GM23338 (cell line): Measurements from ENCODE around the gene KLHL25. TPM values are rescaled to one million over a fixed set of nuclear protein-coding genes. Genes with fewer than 3 reads are reported as not detected.

Experiments used
- ATAC-seq: fragments of 200-7000 bp; cut with Tn5 transposase; 3 replicates; pipeline ENCODE4 v1.9.1; 2020
- DNase-seq: peaks from one replicate; pipeline ENCODE4 v3.0.0-alpha.2; 2015; ENCODE audit warnings: low spot score
- H2AFZ ChIP-seq: fragments of 200-600 bp; sonication (generic); 2 replicates; pipeline ENCODE4 v1.8.0; 2016; ENCODE audit warnings: antibody characterized with exemption, mild to moderate bottlenecking, moderate library complexity
- H3F3A ChIP-seq: fragments of 200-600 bp; sonication (generic); replicated peaks from 2 replicates; pipeline ENCODE4 v1.8.0; 2017; ENCODE audit warnings: antibody characterized with exemption, mixed run types, low read depth
- H3K27ac ChIP-seq: fragments of 200-600 bp; sonication (generic); 2 replicates; pipeline ENCODE4 v1.6.1; 2016; ENCODE audit warnings: low read depth
- H3K27me3 ChIP-seq: fragments of 200-600 bp; sonication (generic); 2 replicates; pipeline ENCODE4 v1.8.0; 2016; ENCODE audit warnings: mild to moderate bottlenecking, mixed run types, moderate library complexity; ENCODE audit not compliant: insufficient read depth
- H3K36me3 ChIP-seq: fragments of 200-600 bp; sonication (generic); 2 replicates; pipeline ENCODE4 v1.8.0; 2016; ENCODE audit warnings: mild to moderate bottlenecking; ENCODE audit not compliant: insufficient read depth
- H3K4me1 ChIP-seq: fragments of 200-600 bp; sonication (generic); 2 replicates; pipeline ENCODE4 v1.8.0; 2016; ENCODE audit warnings: mild to moderate bottlenecking, moderate library complexity; ENCODE audit not compliant: insufficient read depth
- H3K4me2 ChIP-seq: fragments of 200-600 bp; sonication (generic); 2 replicates; pipeline ENCODE4 v1.7.1; 2017; ENCODE audit warnings: mixed run types
- H3K4me3 ChIP-seq: fragments of 200-600 bp; sonication (generic); 2 replicates; pipeline ENCODE4 v1.6.1; 2016; ENCODE audit warnings: mixed run types
- H3K79me2 ChIP-seq: fragments of 200-600 bp; sonication (generic); replicated peaks from 2 replicates; pipeline ENCODE4 v1.8.0; 2017; ENCODE audit warnings: mild to moderate bottlenecking; ENCODE audit not compliant: insufficient read depth
- H3K9me2 ChIP-seq: fragments of 200-600 bp; sonication (generic); 2 replicates; pipeline ENCODE4 v1.8.0; 2017; ENCODE audit not compliant: insufficient read depth
- H4K20me1 ChIP-seq: fragments of 200-600 bp; sonication (generic); replicated peaks from 2 replicates; pipeline ENCODE4 v1.8.0; 2017; ENCODE audit warnings: mild to moderate bottlenecking; ENCODE audit not compliant: insufficient read depth
- H3K27ac Mint-ChIP-seq: 2 replicates; pipeline ENCODE4 v1.8.0; 2020; ENCODE audit warnings: inconsistent platforms, mild to moderate bottlenecking, moderate library complexity, mixed read lengths
- H3K27me3 Mint-ChIP-seq: 3 replicates; pipeline ENCODE4 v1.8.0; 2022; ENCODE audit warnings: low read depth, mild to moderate bottlenecking, moderate library complexity, mixed read lengths, inconsistent platforms; ENCODE audit not compliant: insufficient read depth, poor library complexity
- H3K36me3 Mint-ChIP-seq: 3 replicates; pipeline ENCODE4 v1.8.0; 2021; ENCODE audit warnings: low read depth, mild to moderate bottlenecking, inconsistent platforms, moderate library complexity, mixed read lengths
- H3K4me1 Mint-ChIP-seq: 3 replicates; pipeline ENCODE4 v1.8.0; 2020; ENCODE audit warnings: mild to moderate bottlenecking, inconsistent platforms, mixed read lengths
- H3K4me3 Mint-ChIP-seq: 3 replicates; pipeline ENCODE4 v1.8.0; 2021; ENCODE audit warnings: moderate library complexity, mild to moderate bottlenecking, inconsistent platforms, mixed read lengths
- H3K9me3 Mint-ChIP-seq: 3 replicates; pipeline ENCODE4 v1.8.0; 2020; ENCODE audit warnings: moderate library complexity, mild to moderate bottlenecking, inconsistent platforms, mixed read lengths
- CREB1 ChIP-seq: fragments of 250-450 bp; sonication (Bioruptor Pico); IDR thresholded peaks from 2 replicates; pipeline ENCODE4 v1.5.0; 2020; ENCODE audit warnings: low read depth, mild to moderate bottlenecking, moderate library complexity
- CTCF ChIP-seq, 2 experiments: fragments of 200-600 bp in 1 of 2; sonication (generic) in 1 of 2; conservative IDR thresholded peaks; 2 replicates each; pipeline versions ENCODE4 v1.5.1 to v1.6.1; 2016 to 2017; ENCODE audit warnings: antibody characterized with exemption in 2 of 2, low read depth in 2 of 2, mild to moderate bottlenecking in 2 of 2, moderate library complexity in 1 of 2
- EZH2 ChIP-seq: fragments of 200-600 bp; sonication (generic); IDR thresholded peaks from one replicate; pipeline ENCODE4 v1.8.0; 2017; ENCODE audit warnings: antibody characterized with exemption, mild to moderate bottlenecking, low read depth; ENCODE audit not compliant: unreplicated experiment
- EZH2phosphoT487 ChIP-seq: fragments of 200-600 bp; sonication (generic); IDR thresholded peaks from one replicate; pipeline ENCODE4 v1.8.1; 2018; ENCODE audit warnings: antibody characterized with exemption; ENCODE audit not compliant: unreplicated experiment
- JUNB ChIP-seq: IDR thresholded peaks from one replicate; pipeline ENCODE4 v1.6.1; 2016; ENCODE audit warnings: antibody characterized with exemption; ENCODE audit not compliant: unreplicated experiment
- NANOG ChIP-seq: IDR thresholded peaks from 2 replicates; pipeline ENCODE4 v1.6.1; 2016; ENCODE audit warnings: antibody characterized with exemption, borderline replicate concordance
- POLR2AphosphoS5 ChIP-seq: IDR thresholded peaks from 2 replicates; pipeline ENCODE4 v1.6.1; 2016; ENCODE audit warnings: antibody characterized with exemption, low read depth
- REST ChIP-seq: IDR thresholded peaks from one replicate; pipeline ENCODE4 v1.6.1; 2018; ENCODE audit warnings: antibody characterized with exemption; ENCODE audit not compliant: unreplicated experiment
- STAT1 ChIP-seq: IDR thresholded peaks from one replicate; pipeline ENCODE4 v1.6.1; 2016; ENCODE audit warnings: antibody characterized with exemption; ENCODE audit not compliant: unreplicated experiment
- ZNF114 ChIP-seq: fragments of 250-450 bp; sonication (Bioruptor Pico); IDR thresholded peaks from 2 replicates; pipeline ENCODE4 v1.5.0; 2020; ENCODE audit warnings: mild to moderate bottlenecking, moderate library complexity
- ZNF331 ChIP-seq: fragments of 250-450 bp; sonication (Bioruptor Pico); IDR thresholded peaks from 2 replicates; pipeline ENCODE4 v1.5.0; 2020; ENCODE audit warnings: low read depth, mild to moderate bottlenecking, moderate library complexity
- ZNF462 ChIP-seq: fragments of 250-450 bp; sonication (Bioruptor Pico); IDR thresholded peaks from 2 replicates; pipeline ENCODE4 v1.5.0; 2020; ENCODE audit warnings: mild to moderate bottlenecking, moderate library complexity
- polyA plus RNA-seq: library from polyadenylated mRNA; unstranded; fragments of >200 nt; fragmentation: Nextera tagmentation; extraction: Ambion mirVana; gene quantifications from 2 replicates; pipeline ENCODE4 v1.2.1, GENCODE V29; 2016
- total RNA-seq: library from RNA; depleted of rRNA; stranded (reverse); fragments of >200 nt; shearing (Covaris generic); gene quantifications from 2 replicates; pipeline ENCODE4 v1.2.3, GENCODE V29; 2014
- TF ChIP-seq, protein P1 (sequence below): IDR thresholded peaks from 2 replicates; pipeline ENCODE4 v1.6.1; 2016; ENCODE audit warnings: antibody characterized with exemption

The KLHL25 gene
- total and polyA plus RNA-seq, 2 experiments from 2014 or later, result 5.2 to 28.5 TPM

DNA sequence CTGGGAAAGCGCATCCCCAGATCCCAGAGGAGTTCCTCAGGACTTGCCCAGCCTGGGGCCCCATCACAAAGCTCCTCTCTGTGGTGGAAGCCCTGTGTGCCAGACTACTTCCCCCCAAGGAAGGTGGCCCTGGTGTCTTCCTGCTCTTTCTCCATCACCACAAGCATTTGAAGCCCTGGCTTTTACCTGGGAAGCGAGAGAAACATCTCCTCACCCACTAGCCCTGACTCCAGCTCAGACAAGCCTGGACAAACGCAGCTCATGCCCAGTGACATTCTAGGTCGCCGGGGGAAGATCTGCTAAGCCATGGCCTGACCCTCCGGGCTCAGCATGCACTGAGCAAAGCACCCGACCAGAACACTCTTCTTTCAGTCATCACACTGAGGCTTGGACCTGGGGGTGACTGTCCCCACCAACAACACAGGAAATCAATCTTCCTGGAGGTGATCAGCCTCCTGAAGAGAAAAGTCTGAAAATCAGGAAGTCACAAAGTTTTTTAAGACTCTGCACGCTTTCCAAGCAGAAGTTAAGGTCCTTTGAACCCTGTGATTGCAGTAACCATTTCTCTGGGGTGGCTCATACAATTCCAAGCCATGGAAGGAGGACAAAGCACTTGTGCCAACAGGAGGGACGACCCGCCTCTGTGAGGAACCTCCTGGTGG is 40.8 kb downstream of the KLHL25 start:
- Mint-ChIP-seq H3K4me1 (peaks cover 54% of the 10 kb centered on the region), H3K36me3 (peaks cover 29% of the 10 kb centered on the region), H3K9me3 (no peaks in the 10 kb centered on the region), H3K4me3 (no peak overlapping the region), H3K27me3 (peaks cover 25% of the 10 kb centered on the region), H3K27ac (no peak overlapping the region)
- H3K27ac ChIP-seq, result no peak overlapping the region
- H3K79me2 ChIP-seq, result no peaks in the 10 kb centered on the region
- no peak overlapping the region for H2AFZ ChIP-seq
- H3K4me2 ChIP-seq, result no peak overlapping the region
- no peaks in the 10 kb centered on the region for H3K27me3 ChIP-seq
- DNase-seq (no peak), ATAC-seq (no peak)
- H3F3A ChIP-seq, result peaks cover 18% of the 10 kb centered on the region
- TF ChIP-seq CTCF (conservative IDR thresholded peaks at IDR 0.05; ENCODE audit: low read depth in 2 of 2), result no peak
- TF ChIP-seq JUNB, result no peak
- no peak for TF ChIP-seq STAT1
- no peak for TF ChIP-seq NANOG
- TF ChIP-seq, protein P1, sequence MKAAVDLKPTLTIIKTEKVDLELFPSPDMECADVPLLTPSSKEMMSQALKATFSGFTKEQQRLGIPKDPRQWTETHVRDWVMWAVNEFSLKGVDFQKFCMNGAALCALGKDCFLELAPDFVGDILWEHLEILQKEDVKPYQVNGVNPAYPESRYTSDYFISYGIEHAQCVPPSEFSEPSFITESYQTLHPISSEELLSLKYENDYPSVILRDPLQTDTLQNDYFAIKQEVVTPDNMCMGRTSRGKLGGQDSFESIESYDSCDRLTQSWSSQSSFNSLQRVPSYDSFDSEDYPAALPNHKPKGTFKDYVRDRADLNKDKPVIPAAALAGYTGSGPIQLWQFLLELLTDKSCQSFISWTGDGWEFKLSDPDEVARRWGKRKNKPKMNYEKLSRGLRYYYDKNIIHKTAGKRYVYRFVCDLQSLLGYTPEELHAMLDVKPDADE, result no peak
- TF ChIP-seq EZH2, result no peak
- no peak for TF ChIP-seq ZNF114 (CRISPR knock-in tag)
- no peak for TF ChIP-seq REST
- no peak for TF ChIP-seq CREB1
- no peak for TF ChIP-seq POLR2AphosphoS5
- no peak for TF ChIP-seq ZNF462
- no peak for TF ChIP-seq EZH2phosphoT487
- TF ChIP-seq ZNF331 (CRISPR knock-in tag), result no peak
- no peaks in the 10 kb centered on the region; the same call in 1 of the 2 replicates for H3K36me3 ChIP-seq
- no peaks in the 10 kb centered on the region for H3K9me2 ChIP-seq
- H4K20me1 ChIP-seq, result peaks cover 3% of the 10 kb centered on the region
- no peak overlapping the region for H3K4me3 ChIP-seq
- H3K4me1 ChIP-seq, result peaks cover 42% of the 10 kb centered on the region
